Measurements from ENCODE around the gene KSR2. TPM values are rescaled to one million over a fixed set of nuclear protein-coding genes. Genes with fewer than 3 reads are reported as not detected.

KSR2 gene
- total and polyA plus RNA-seq, 2 donors (not counting 3 experiments of a cell fraction or from before 2014, with no cell fraction given): 2.1 to 5.2 TPM

GRCh38 chr12:117522559-117522958 is 446.2 kb downstream of the KSR2 start:
- FAIRE-seq: no peak
- dilution Hi-C loops (cut with MboI; ENCODE audit: extremely low pct_ligation_motif_present, low sequenced_read_pairs): no loop called here

More at GRCh38 chr12:117522559-117522958, 446.2 kb downstream of the KSR2 start:
- ChIA-PET CTCF (interaction anchor here (1.3 kb wide), 1 partner anchor 314 kb away, joined by 3 read pairs; no protein-coding TSS in a partner anchor), POLR2A (no interaction called here)
- Histone ChIP-seq H3K9me3 (replicated peaks; ENCODE audit: control insufficient read depth, insufficient read depth, low read length) (no peaks in the 10 kb centered on the region), H3K4me3 (replicated peaks in 1 of 3; ENCODE audit: insufficient read depth in 1 of 3, low read depth in 1 of 3, low read length in 3 of 3) (no peak overlapping the region), H4K20me1 (replicated peaks; ENCODE audit: control insufficient read depth, extremely low read depth, insufficient read depth, low read length) (no peaks in the 10 kb centered on the region), H3K4me2 (ENCODE audit: insufficient read depth, low read length) (no peak overlapping the region), H3K36me3 (ENCODE audit: control insufficient read depth in 2 of 2, extremely low read depth in 1 of 2, insufficient read depth in 2 of 2, low read length in 2 of 2) (no peaks in the 10 kb centered on the region), H3K79me2 (ENCODE audit: control insufficient read depth, insufficient read depth, low read length) (no peaks in the 10 kb centered on the region), H3K27ac (ENCODE audit: insufficient read depth, low read depth, low read length) (no peak overlapping the region), H3K27me3 (ENCODE audit: control insufficient read depth in 2 of 2, insufficient read depth in 2 of 2, low read length in 2 of 2) (no peaks in the 10 kb centered on the region), H3K4me1 (ENCODE audit: control insufficient read depth, extremely low read depth, insufficient read depth, low read length) (no peaks in the 10 kb centered on the region), H3K9me1 (replicated peaks; ENCODE audit: control insufficient read depth, extremely low read depth, insufficient read depth, low read length) (no peaks in the 10 kb centered on the region), H3K9ac (replicated peaks; ENCODE audit: extremely low read depth, insufficient read depth, low read length) (no peak overlapping the region), H2AFZ (ENCODE audit: low read depth, low read length) (no peak overlapping the region)
- TF ChIP-seq POLR2A (IDR thresholded peaks at IDR 0.05; ENCODE audit: low read depth, low read length) (no peak), JUN (IDR thresholded peaks at IDR 0.05; ENCODE audit: borderline replicate concordance, insufficient read depth, insufficient read length, low read depth) (no peak), MAX (IDR thresholded peaks at IDR 0.05; ENCODE audit: insufficient read depth, insufficient read length) (no peak), EZH2 (IDR thresholded peaks at IDR 0.05; ENCODE audit: borderline replicate concordance, low read depth, low read length, severe bottlenecking) (no peak), MYC (IDR thresholded peaks at IDR 0.05; ENCODE audit: low read depth, low read length) (no peak), CTCF (IDR thresholded peaks at IDR 0.05; ENCODE audit: extremely low read depth in 1 of 2, insufficient read depth in 1 of 2, low read depth in 1 of 2, low read length in 2 of 2) (no peak)
- intact Hi-C loops (cut with micrococcal nuclease): no loop called here
- no peak for DNase-seq (ENCODE audit: low read depth, low spot score)
- no TSS peak for BruUV-seq (replicated peaks)

All from endothelial cell of umbilical vein (primary cell).